IPS-NIHi7 (cell line): Measurements from ENCODE around the gene FNBP1L.

Source experiments
- DNase-seq: peaks from one replicate; pipeline ENCODE4 v3.0.0; 2012; ENCODE audit warnings: mixed read lengths; ENCODE audit errors: extremely low spot score

FNBP1L gene

DNA sequence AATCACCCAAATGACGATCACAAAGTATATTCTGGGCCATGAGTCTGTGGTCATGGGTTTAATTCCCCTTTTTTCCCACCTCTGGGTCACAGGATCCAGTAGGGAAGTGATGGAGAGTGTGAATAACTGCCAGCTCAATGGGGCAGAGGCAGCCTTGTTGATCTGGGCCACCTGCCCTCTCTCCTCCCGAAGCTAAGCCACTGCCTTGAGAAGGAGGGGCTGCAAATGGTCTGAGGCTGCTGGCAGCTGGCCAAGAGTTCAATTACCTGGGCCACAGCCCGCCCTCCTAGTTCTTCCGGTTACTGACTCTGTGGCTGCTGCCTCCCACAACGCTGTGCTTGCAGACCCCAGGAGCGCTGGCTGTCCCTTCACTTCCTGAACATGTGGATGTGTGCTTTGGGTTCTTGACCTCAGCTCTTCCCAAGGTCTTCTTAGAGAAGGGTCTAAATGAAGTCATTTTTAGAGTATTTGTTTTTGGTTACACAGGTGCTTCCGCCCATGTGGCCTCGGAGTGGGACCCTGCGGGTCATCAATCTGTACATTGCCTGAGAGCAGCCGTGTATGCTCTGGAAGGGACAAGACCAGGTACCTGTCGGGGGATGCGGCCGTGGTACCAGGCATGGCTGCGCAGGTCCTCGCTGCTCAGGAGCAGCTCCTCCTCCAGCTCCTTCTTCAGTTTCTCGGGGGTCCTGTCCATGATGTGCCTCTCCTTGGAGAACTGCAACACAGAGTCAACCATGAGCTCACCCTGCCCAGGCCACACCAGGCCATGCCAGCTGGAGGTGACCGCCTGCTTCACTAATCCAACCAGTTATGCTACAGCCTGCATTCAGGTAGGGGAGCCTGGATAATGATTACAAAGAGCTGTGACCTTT, 144.0 kb downstream of the FNBP1L start:
- peak; percentile 30 for DNase-seq

DNA sequence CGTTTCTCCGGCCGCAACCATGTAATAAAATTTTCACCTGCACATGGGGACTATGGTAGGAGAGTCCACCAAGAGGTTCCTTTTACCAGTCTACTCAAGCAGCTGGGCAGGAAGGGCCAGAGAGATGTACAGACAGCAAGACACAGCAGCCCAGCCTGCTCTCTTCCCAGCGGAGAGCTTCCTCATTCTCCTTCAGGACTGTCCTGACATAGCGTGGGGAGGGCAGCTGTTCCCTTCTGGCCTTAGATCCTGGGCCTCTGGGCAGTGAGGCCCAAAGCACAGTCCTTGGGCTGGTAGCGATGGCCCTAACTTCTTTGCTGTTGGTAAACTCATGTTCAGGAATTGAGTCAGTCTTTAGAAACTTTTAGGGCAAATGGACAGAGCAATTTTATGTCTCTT, 144.6 kb downstream of the FNBP1L start:
- DNase-seq, result no peak

DNA sequence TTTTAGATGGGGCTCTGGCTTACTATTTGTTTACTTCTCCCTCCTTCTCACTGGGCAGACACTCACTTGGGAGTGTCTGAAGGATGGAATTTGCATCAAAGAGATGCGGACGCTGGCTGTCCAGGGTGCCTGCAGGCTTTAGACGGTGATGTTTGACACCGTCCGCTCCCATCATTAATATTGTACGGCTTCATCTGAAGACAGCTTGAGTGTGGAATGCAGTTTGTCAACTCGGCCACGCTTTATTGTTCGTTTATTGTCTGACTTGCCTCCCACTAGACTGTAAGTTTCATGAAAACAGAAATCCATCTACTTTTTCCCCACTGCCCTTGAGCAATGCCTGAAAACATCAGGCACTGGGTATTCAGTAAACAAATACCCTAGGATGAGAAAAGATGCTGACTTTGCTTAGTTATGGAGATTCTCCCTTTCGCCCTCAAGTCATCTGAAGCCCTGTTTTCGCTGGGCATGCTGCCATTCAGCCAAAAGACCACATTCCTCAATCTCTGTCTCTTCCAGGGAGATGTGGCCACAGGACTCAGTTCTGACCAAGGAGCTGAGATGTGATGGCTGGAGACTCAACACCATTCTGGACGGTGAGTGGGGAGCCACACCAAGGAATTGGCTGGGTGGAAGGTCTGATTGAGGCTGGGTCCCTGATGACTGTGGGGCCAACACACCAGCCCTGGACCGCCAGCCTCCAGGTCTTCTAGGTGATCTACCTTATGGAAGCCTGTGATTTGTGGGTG, 146.1 kb downstream of the FNBP1L start:
- DNase-seq, result no peak

DNA sequence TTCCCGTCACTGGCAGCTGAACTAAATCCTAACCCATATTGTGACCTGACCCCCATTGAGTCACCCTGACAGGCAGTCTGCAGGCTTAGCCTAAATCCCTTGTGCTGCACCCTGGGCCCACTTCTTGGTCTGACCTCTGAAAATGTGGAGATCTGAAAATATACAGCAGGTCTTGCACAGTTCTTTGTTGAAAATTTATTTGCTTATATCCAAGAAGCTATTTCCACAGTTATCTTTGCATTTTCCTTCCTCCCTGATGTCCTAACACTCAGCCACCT, 146.6 kb downstream of the FNBP1L start:
- DNase-seq, result no peak

DNA sequence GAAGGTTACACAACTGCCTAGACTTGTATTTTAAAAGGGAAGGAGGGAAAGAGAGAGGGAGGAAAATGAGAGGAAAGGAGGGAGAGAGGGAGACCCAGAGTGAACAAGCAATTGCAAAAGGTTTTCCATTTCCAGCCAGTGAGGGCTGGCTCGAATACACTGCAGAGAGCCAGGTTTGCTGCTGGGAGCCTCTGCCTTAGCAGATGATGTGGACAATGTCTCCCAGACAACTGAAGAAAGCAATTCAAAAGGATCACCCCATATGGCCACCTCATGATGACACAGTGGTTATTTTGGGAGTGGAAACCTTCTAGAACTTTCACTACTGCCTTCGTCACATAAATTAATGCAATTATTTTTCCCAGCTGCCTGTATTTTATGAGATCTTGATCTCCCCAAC, 147.3 kb downstream of the FNBP1L start:
- DNase-seq, result no peak

DNA sequence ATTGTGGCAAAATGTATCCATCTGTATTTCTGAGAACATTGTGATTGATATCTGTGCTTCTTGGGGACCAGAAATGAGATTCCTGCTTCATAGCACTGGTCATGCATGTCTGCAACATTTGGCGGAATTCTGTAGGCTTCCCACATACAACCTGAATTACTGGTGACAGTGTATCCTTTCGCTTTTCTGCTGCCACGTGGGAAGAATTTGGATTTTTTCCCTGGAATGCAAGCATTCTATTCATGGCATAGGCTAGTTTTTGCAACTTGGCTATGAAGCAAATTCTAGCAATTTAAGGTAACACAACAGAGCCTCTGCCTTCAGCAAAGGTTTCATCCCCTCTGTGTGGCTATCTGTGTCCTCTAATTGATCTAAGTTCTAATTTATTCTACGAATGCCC, 147.8 kb downstream of the FNBP1L start:
- no peak for DNase-seq

DNA sequence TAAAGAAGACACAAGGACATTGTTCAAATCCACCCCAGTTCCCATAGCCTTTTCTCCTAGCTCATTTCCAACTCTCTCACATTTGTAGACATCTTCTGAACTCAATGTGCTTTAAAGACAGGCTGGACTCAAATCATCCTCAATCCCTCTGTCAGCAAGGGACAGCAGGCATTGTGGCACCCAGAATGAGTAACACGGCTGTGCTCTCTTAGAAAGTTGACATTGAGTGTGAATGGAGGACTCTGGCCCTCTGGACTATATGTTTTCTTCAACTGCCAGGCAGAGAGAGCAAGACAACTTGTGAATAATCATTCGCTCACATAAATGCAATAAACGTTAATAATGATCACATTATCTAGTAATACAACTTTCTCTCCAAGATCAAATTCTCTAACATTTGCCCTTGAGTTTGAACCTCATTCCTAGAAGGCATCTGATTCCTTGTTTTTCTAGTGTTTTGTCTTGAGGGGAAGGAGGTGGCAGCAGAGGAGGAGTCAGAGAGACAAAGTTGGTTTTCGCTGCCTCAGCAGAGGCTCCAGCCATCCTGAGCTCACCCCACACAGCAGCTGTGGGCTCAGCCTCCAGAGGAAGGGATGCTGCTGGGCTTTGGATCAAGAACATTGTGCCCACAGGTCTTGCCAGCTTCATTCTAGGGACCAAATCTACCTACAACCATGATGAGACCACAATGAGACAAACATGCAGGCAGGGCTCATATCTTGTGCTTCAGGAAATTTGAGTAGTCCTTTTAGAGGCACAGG, 148.6 kb downstream of the FNBP1L start:
- DNase-seq, result no peak

DNA sequence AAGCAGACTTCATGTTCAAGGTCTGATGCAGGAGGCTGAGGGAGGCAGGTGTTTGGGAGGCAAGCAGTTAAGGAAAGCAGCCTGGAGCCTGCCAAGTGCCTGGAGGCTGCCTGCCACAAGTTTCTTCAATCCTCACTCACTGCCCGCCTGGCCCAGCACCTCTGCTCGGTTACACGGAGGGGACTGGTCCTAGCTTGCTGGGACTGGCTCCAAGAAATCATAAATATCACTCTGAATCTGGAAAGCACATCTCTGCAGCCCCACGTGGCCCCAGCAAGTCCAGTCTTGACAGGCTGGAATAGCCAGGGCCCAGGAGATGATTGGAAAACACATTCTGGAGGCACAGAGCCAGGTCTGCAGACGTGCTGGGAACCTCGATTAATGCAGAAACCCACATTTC, 149.8 kb downstream of the FNBP1L start:
- no peak for DNase-seq

DNA sequence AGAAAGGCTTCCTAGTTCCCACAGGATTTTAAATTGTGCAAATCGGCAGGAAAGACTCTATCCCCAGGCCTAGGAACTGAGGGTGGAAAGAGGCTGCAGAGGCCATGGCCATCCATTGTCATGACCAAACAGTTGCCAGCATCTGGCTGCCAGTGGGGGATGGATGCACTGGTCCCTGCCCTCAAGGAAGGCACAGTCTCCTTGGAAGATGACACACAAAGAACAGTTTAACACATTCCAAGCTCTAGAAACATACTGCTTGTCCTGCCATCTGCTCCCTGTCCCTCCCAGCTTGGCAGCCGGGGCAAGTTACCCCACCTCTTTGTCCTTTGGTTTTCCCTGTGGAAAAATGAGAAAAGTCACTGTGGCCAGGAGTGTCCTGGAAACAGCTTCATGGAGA, 150.5 kb downstream of the FNBP1L start:
- DNase-seq, result no peak

DNA sequence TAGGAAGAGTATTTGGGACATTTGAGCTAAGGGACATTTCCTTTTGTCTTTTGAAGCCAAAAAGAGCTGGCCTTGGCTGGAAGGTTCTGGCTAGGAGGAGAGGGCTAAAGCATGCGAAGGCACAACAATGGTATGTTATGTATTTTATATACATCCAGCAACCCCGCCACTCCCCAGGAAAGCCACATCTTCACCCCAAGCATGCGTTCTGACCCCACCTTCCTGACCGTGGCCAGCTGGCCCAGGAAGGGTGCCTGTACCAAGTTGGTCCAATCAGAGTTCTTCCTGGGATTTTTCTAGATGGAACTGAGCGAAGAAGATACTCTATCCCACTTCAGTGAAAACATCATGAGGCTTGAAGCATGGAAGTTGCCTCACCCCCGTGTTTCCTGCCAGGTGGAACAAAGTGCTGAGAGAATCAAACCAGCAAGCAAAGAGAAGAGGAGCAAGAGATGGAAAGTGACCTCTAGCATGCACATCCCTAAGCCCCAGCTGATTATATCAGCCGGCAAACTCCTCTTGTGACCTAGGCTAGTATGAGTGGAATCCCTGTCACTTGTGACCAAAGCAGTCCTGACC, 151.0 kb downstream of the FNBP1L start:
- DNase-seq, result no peak

DNA sequence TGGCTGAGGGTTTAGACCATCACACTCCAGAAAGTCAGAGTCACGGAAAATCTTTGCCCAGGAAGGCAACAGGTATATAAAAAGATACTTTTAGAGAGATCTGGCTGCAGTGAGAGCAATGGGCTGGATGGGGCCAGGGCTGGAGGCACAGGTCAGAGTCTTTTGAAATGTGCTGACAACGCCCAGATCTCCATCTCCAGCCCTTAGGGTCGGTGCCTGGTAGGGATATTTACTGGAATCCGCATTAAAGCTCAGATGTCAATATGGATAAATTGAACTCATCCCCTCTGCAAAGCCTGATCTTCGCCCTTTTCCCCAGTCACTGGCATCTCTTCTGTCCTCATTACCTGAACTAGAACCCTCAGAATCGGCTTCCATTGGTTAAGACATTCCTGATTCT, 151.6 kb downstream of the FNBP1L start:
- no peak for DNase-seq

DNA sequence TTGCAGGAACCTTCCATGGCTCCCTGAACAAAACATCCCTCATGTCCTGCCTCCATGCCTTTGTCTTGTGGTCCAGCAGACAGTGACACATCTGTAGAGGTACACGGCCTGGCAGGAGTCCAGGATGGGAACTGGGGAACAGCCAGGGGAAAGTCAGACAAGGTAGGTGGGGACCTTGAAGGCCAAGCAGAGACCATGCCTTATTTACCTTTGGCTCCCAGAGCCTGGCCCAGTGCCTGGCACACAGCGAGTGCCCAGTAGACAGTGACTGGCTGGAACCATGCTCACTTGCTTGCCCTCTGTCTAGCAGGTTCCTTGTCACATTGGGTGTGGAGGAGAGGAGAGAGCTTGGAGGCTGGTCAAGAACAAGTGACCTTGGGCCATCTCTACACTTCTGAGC, 152.7 kb downstream of the FNBP1L start:
- no peak for DNase-seq

DNA sequence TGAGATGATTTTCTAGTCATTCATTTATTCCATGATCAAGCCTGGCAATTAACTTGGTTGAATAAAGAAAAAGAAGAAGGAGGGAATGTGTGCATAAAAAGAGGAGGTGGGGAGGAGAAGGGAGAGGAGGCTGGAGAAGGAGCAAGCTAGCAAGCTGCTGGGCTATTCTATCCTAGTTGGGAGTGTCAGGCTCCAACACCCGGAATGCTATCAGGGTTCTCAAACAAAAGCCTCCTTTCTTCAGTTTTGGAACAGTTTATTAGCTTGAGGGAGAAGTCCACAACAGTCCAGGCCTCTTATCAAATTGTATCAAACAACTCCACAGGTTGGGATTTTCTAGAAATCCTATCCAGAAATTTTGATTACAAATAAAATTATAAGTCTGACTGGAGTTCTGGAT, 153.8 kb downstream of the FNBP1L start:
- no peak for DNase-seq

DNA sequence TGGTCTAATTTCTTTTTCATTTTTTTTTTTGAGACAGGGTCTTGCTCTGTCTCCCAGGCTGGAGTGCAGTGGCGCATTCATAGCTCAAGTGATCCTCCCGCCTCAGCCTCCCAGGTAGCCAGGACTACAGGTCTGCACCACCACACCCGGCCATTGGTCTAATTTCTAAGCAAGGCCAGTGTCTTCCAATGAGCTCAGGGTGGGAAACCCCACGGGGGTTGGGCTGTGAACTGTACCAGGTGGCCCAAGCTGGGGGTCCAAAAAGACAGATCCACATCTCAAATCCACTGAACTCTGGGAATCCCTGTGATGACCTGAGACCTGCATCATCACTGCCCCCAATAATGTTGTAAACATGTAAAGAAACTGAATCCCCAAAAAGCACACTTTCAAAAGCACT, 154.2 kb downstream of the FNBP1L start:
- DNase-seq, result no peak

DNA sequence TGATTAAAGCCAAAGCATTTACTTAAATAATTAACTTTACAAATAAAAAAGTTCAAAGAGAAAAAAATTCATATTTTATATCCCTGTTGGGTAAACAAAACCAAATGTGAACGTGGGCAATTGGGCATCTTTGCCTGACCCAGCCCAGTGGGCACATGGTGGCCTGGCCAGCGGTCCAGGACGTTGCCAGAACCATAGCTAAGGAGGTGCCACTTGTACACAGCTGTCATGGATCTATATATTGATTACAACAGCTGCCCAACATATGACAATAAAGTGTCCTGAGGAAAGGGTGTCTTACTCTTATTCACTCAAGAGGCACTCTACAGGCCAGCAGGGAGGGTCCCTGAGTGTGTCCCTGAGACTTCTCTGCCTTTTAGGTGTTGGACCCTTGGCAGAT, 155.2 kb downstream of the FNBP1L start:
- DNase-seq, result no peak

DNA sequence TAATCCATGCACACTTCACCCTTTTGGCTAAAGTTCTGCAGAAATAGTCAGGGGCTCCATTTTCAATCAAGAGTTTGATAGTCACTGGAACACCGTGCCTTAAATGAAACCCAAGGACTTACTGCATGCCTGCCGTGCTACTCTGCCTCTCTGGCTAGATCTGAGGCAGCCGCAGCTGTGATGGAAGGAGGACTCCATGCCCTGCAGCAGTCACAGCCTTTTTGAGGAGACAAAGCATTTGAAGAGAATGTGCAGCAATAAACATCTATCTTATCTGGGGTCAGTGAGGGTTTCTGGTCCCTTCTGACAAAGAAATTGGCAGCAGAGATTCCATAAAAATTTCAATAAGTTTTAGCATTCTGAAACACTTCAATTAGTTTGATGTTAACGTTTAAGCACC, 155.7 kb downstream of the FNBP1L start:
- DNase-seq, result no peak
